Ammon's horn (tissue), 1 donor: ENCODE measurements around the gene LRRC8B.

Source experiments
- DNase-seq: peaks from one replicate; pipeline ENCODE4 v3.0.0-alpha.2; 2016; ENCODE audit warnings: low spot score

LRRC8B gene

GRCh38 chr1:89547563-89548116 is 23.0 kb downstream of the LRRC8B start:
- DNase-seq, result peak; percentile 81

GRCh38 chr1:89548122-89548857 is 23.7 kb downstream of the LRRC8B start:
- no peak for DNase-seq

GRCh38 chr1:89550995-89551394 is 26.4 kb downstream of the LRRC8B start:
- DNase-seq, result no peak

GRCh38 chr1:89552471-89553081 is 27.9 kb downstream of the LRRC8B start:
- DNase-seq, result peak; percentile 50

- no peak for DNase-seq
Measured at GRCh38 chr1:89553157-89553556, 28.5 kb downstream of the LRRC8B start.

GRCh38 chr1:89555550-89555949 is 30.9 kb downstream of the LRRC8B start:
- no peak for DNase-seq

- DNase-seq, result no peak
Measured at GRCh38 chr1:89556726-89557444, 32.3 kb downstream of the LRRC8B start.

GRCh38 chr1:89557445-89557825 is 32.8 kb downstream of the LRRC8B start:
- peak; percentile 73 for DNase-seq

- DNase-seq, result no peak
Measured at GRCh38 chr1:89557956-89558355, 33.3 kb downstream of the LRRC8B start.

GRCh38 chr1:89563957-89564604 is 39.5 kb downstream of the LRRC8B start:
- no peak for DNase-seq

- DNase-seq, result no peak
Measured at GRCh38 chr1:89565521-89565920, 40.9 kb downstream of the LRRC8B start.

- DNase-seq, result peak; percentile 85
Measured at GRCh38 chr1:89566761-89567174, 42.1 kb downstream of the LRRC8B start.

- DNase-seq, result no peak
Measured at GRCh38 chr1:89567797-89568196, 43.2 kb downstream of the LRRC8B start.

GRCh38 chr1:89573410-89573809 is 48.8 kb downstream of the LRRC8B start:
- DNase-seq, result no peak

- no peak for DNase-seq
Measured at GRCh38 chr1:89574621-89575020, 50.0 kb downstream of the LRRC8B start.

GRCh38 chr1:89575207-89575606 is 50.6 kb downstream of the LRRC8B start:
- DNase-seq, result no peak

- DNase-seq, result no peak
Measured at GRCh38 chr1:89576013-89576412, 51.4 kb downstream of the LRRC8B start.

- no peak for DNase-seq
Measured at GRCh38 chr1:89578151-89578550, 53.5 kb downstream of the LRRC8B start.

GRCh38 chr1:89578946-89579684 is 54.5 kb downstream of the LRRC8B start:
- DNase-seq, result no peak

- no peak for DNase-seq
Measured at GRCh38 chr1:89580036-89580435, 55.4 kb downstream of the LRRC8B start.

- no peak for DNase-seq
Measured at GRCh38 chr1:89581859-89582258, 57.2 kb downstream of the LRRC8B start.

- DNase-seq, result no peak
Measured at GRCh38 chr1:89582571-89582970, 57.9 kb downstream of the LRRC8B start.
